GM12891 (cell line): ENCODE measurements around the gene SLX4IP.

Experiments
- DNase-seq: peaks from one replicate; pipeline ENCODE4 v3.0.0; 2011; ENCODE audit warnings: low spot score; ENCODE audit not compliant: insufficient read length
- FAIRE-seq: peaks from 2 replicates; lab custom pipeline; 2011; peaks lifted over from hg19 to GRCh38; lab: Jason Lieb, UNC
- PAX5 ChIP-seq: IDR thresholded peaks from 2 replicates; pipeline ENCODE4 v1.6.1; 2011; ENCODE audit warnings: low read length, moderate library complexity, mild to moderate bottlenecking; ENCODE audit not compliant: insufficient read depth, severe bottlenecking
- POLR2A ChIP-seq: IDR thresholded peaks from 2 replicates; pipeline ENCODE4 v1.6.1; 2011; ENCODE audit warnings: low read depth, low read length, control low read depth
- POLR2AphosphoS5 ChIP-seq: IDR thresholded peaks from 2 replicates; pipeline ENCODE4 v1.6.1; 2011; ENCODE audit warnings: low read depth, low read length, control low read depth
- POU2F2 ChIP-seq: IDR thresholded peaks from 2 replicates; pipeline ENCODE4 v1.6.1; 2011; ENCODE audit warnings: low read depth, mild to moderate bottlenecking, control low read depth, low read length, moderate library complexity
- SPI1 ChIP-seq: IDR thresholded peaks from 2 replicates; pipeline ENCODE4 v1.6.1; 2011; ENCODE audit warnings: low read depth, low read length, control low read depth
- TAF1 ChIP-seq: IDR thresholded peaks from 2 replicates; pipeline ENCODE4 v1.6.1; 2011; ENCODE audit warnings: low read depth, low read length, control low read depth

Gene SLX4IP

GRCh38 chr20:10524643-10525042 is 89.5 kb downstream of the SLX4IP start:
- no peak for DNase-seq
- no peak for FAIRE-seq
- TF ChIP-seq POU2F2 (no peak), POLR2AphosphoS5 (no peak), PAX5 (no peak), TAF1 (no peak), POLR2A (no peak), SPI1 (no peak)

GRCh38 chr20:10527781-10528180 is 92.7 kb downstream of the SLX4IP start:
- TF ChIP-seq PAX5: no peak
- no peak for TF ChIP-seq POU2F2
- no peak for TF ChIP-seq TAF1
- no peak for TF ChIP-seq POLR2A
- no peak for TF ChIP-seq POLR2AphosphoS5
- TF ChIP-seq SPI1: no peak
- DNase-seq (no peak), FAIRE-seq (no peak)

- no peak for FAIRE-seq
- no peak for TF ChIP-seq POU2F2
- no peak for TF ChIP-seq PAX5
- TF ChIP-seq POLR2AphosphoS5: no peak
- no peak for TF ChIP-seq TAF1
- TF ChIP-seq POLR2A: no peak
- TF ChIP-seq SPI1: no peak
- no peak for DNase-seq
Measured at GRCh38 chr20:10530883-10531282, 95.8 kb downstream of the SLX4IP start.

- no peak for FAIRE-seq
- TF ChIP-seq SPI1: no peak
- TF ChIP-seq POLR2AphosphoS5: no peak
- no peak for TF ChIP-seq TAF1
- TF ChIP-seq PAX5: no peak
- no peak for DNase-seq
Measured at GRCh38 chr20:10531848-10532247, 96.7 kb downstream of the SLX4IP start.

GRCh38 chr20:10532361-10532760 is 97.3 kb downstream of the SLX4IP start:
- no peak for FAIRE-seq
- no peak for DNase-seq
- no peak for TF ChIP-seq POLR2AphosphoS5
- TF ChIP-seq SPI1: no peak
- TF ChIP-seq TAF1: no peak
- no peak for TF ChIP-seq PAX5
- no peak for TF ChIP-seq POLR2A
- TF ChIP-seq POU2F2: no peak

- FAIRE-seq (no peak), DNase-seq (no peak)
- TF ChIP-seq PAX5: no peak
- no peak for TF ChIP-seq POLR2AphosphoS5
- TF ChIP-seq TAF1: no peak
- TF ChIP-seq POLR2A: no peak
- TF ChIP-seq SPI1: no peak
- TF ChIP-seq POU2F2: no peak
Measured at GRCh38 chr20:10536531-10536930, 101.4 kb downstream of the SLX4IP start.

GRCh38 chr20:10537850-10538480 is 102.9 kb downstream of the SLX4IP start:
- no peak for DNase-seq
- FAIRE-seq: no peak
- TF ChIP-seq PAX5: no peak
- TF ChIP-seq POU2F2: no peak
- TF ChIP-seq SPI1: no peak
- TF ChIP-seq TAF1: no peak
- no peak for TF ChIP-seq POLR2A

- TF ChIP-seq PAX5 (no peak), TAF1 (no peak), SPI1 (no peak), POLR2AphosphoS5 (no peak), POU2F2 (no peak), POLR2A (no peak)
- FAIRE-seq: no peak
Measured at GRCh38 chr20:10538768-10539167, 103.7 kb downstream of the SLX4IP start.

GRCh38 chr20:10539818-10540553 is 104.9 kb downstream of the SLX4IP start:
- TF ChIP-seq SPI1 (no peak), PAX5 (no peak), POU2F2 (no peak), TAF1 (no peak), POLR2A (no peak), POLR2AphosphoS5 (no peak)
- no peak for DNase-seq
- FAIRE-seq: no peak

More at GRCh38 chr20:10538768-10539167, 103.7 kb downstream of the SLX4IP start:
- no peak for DNase-seq

GRCh38 chr20:10540636-10541493 is 105.8 kb downstream of the SLX4IP start:
- FAIRE-seq (no peak), DNase-seq (no peak)
- TF ChIP-seq SPI1: peak; percentile 28; the same call in 1 of the 2 replicates
- TF ChIP-seq TAF1: no peak
- TF ChIP-seq POLR2AphosphoS5: no peak
